Activated T-cell treated with anti-CD3 and anti-CD28 coated beads, Interleukin-2, amount 50 U/mL, for 48 hours (primary cell): ENCODE measurements around the gene IFNB1.

Source experiments
- DNase-seq, 2 experiments: peaks; one replicate each; pipeline ENCODE4 v3.0.0-alpha.2; 2020

IFNB1 gene

DNA sequence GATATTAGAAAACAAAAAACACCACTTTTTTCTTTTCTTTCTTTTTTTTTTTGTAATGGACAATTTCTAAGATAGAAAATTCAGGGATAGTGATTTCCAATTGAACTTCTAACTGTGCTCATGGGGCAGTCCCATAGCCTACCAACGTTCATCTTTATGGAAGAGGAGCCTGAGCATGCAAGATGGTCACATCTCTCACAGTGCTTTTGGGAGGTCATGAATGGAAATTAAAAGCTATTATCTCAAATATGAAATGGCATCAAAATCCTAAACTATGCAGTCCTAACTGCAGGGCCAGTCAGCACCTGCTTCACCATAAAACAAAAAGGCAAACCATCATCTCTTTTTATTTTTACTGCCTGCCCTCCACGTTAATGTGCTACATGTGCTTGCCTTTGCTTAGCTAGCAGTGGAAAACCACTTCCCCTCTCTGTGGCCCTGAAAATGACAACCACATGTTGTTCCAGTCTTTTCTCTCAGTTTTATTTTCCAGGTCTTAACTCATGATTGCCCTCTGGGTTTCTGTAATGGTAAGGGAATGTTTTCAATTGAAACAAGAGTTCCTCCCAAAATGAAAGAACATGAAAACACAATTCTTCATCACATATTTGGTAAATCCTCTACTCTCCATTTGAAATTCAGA lies 16.7 kb downstream of the IFNB1 start:
- DNase-seq = no peak

DNA sequence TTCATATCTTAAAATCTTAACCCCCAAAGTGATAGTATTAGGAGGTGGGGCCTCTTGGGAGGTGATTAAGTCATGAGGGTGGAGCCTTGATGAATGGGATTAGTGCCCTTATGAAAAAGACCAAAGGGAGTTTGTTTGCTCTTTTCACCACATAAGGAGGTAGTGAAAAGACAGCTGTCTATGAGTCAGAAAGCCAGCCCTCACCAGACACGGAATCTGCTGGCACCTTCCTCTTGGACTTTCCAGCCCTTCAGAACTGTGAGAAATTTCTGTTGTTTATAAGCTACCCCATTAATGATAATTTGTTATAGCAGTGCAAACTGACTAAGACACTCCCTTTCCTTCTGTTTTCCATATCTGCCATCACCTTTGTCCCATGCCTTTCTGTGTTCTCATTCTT lies 20.8 kb downstream of the IFNB1 start:
- no peak for DNase-seq

DNA sequence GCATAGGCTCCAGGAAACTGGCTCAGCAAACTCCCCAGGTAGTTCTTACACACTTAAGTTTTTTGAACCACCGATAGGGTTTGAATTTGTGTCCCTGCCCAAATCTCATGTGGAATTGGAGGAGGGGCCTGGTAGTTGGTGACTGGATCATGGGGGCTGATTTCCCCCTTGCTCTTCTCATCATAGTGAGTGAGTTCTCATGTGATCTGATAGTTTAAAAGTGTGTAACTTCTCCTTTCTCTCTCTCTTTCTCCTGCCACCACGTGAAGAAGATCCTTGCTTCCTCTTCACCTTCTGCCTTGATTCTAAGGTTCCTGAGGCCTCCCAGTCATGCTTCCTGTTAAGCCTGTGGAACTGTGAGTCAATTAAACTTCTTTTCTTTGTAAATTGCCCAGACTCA lies 23.9 kb downstream of the IFNB1 start:
- no peak for DNase-seq

DNA sequence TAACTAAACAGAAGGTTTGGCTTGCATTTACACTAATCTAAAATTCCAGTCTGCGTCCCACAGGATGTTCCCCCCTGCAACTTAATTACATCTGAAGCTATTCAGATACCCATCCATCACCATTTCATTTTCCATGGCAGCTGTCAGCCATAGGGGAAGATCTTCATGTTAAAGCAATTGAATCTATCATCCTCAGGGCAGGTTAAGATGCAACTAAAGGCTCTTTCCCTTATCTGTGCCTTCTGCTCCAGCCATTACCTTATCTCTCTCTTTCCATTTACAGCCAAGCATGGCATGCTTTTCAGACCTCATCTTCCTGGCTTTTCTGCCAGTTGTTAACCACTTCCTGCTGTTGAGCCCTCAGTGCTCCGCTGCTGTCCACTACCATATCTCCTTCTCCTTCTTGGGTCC lies 30.5 kb downstream of the IFNB1 start:
- DNase-seq = no peak

DNA sequence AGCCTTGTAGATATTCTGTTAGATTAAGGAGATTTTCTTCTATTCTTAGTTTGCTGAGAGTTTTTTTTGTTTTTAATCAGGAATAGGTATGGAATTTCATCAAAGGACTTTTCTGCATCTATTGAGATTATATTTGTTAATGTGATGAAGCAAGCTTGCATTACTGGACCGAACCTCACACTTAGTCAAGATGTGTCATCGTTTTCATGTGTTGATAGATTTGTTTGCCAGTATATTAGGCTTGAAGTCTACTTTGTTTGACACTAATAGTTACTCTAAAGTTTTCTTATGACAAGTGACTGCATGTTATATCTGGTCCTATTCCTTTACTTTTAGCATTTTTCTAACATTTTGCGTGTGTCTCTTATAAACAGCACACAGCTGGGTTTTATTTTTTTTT lies 33.9 kb downstream of the IFNB1 start:
- DNase-seq = no peak

DNA sequence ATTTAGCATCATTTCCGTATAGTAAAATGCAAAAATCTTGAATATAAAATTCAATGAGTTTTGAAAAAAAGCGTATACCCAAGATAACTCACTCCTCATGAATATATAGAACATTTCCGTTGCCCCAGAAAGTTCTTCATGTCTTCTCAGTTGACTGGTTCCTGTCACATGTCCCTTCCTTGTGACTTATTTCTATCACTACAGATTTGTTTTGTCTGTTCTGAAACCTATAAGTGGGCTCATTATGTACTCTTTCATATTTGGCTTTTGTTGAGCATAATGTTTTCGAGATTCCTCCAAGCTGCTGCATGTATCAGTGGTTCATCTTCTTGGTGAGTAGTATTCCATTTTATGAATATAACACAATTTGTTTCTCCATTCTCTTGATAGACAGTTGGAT lies 35.3 kb downstream of the IFNB1 start:
- no peak for DNase-seq

DNA sequence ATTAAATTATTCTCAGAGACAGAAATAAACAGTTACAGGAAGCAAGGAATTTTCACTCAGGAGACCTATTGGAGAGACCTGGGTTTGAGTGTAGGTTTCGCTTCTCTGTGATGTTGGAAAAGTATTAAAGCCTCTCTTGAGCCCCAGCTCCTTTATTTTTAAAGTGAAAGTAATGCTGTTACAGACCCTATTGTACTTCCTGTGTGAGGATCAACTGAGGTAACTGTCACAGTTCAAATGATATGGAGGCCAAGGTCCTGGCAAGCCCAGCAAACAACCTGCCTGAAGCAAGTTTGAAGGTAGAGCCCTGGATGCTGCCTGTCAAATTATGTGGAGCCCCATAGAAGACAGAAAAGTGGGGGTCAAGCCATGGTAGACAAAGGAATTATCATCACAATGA lies 38.4 kb downstream of the IFNB1 start:
- DNase-seq = no peak

DNA sequence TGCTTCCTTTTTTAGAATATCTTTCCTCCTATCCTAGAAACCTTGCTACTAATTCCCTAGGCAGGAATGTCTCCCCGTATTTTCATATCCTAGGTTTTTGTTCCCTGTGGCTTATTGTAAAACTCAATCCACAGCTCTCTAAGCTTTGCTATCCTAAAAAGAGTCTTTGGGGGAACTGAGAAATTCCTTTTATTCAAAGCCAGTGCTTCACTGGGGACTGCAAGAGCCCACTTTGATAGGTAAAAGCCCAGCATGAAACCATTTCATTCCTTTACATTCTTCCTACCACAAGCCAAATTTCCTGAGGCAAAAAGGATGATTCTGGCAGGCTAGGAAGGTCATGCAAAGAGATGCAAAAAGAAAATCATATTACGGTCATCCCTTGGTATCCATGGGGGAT lies 40.5 kb downstream of the IFNB1 start:
- DNase-seq = no peak

DNA sequence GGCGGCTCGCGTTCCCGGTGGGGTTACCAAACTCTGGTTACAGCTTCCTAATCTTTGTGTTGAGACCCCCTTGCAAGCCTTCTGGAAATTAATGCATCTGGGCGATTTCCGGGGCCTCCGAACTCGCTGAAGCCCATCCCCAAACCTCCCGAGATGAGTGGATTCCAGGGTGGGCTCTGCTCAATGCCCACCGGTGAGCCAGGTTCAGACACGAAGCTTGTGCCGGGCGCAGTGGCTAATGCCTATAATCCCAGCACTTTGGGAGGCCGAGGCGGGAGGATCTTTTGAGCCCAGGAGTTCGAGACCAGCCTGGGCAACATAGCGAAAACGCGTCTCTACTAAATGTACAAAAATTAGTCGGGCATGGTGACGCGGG lies 45.9 kb downstream of the IFNB1 start:
- no peak for DNase-seq

DNA sequence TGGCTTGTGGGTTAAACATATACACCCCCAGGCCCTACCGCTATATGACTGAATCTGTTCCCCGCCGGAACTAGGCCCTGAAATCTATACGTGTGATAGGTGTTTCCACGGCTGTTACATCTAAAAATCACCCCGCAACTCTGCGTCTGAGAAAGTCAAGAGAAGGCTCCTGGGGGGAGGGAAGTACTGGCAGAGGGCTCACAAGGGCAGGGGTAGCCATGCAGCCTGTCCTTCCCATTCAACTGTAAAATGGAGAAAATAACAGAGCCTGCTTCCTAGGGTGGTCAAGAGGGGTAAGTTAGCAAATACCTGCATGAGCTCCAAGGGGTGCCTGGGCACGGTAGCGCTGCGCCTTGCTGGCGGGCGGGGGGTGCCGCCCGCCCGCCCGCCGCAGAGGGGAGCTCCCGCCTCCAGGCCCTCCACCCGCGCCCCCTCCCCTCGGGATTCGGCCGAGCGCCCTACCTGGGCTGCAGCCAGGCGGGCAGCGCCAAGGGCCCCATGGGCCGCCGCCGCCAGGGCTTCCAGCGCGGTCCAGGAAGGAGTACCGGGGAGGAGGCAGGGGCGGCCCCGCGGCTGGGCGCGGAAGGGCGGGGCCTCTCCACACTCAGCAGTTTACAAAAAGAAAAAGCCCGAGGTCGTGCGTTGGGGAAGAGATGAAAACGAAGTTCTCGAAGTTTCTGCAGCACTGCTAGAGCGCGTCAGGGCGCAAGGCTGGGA lies 46.5 kb downstream of the IFNB1 start, which contains the start of gene HACD4:
TSS of gene HACD4 (minus strand) at position 550 of the 717 bp plus-strand sequence. CDS start at position 500, 50 bp downstream.
- DNase-seq = peak; percentile 69 to 77

DNA sequence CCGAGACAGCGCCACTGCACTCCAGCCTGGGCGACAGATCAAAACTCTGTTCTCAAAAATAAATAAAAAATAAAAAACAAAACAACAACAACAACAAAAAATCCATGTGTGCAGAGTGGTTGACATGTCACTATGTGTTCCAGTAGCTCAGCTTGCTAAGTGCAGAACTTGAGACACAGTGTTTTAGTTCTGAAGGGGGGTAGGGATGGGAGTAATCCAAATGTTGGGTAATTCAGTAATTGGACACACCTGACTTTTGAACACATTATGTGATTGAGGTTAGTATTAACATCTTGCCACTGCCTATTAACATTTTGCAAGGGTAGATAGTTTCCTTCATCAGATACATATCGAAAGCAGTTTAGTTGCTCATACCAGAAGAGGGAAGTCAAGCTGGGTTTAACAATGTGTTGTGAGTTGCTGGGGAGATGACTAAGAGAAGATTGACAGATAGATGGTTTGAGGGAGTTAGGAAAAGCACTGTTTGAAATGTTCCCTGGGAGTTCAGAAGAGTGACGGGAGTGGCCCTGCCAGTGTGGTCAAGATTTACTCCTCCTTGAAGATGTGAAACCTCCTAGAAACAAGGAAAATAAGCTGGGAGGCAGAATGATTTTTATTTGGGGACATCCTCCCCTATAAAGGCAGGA lies 47.2 kb downstream of the IFNB1 start:
- DNase-seq = peak in 1 of 2 experiments; percentile 56

DNA sequence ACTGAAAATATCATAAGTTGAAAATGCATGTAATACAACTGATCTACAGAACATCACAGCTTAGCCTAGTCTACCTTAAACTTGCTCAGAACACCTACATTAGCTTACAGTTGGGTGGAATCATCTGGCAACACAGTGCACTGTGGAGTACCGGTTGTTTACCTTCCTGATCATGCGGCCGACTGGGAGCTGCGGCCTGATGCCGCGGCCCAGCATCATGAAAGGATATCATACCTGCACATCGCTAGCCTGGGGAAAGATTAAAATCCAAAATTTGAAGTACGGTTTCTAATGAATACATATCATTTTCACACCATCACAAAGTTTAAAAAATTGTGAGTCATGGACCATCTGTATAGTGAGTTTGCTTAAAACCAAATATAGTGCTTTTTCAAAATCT lies 48.1 kb downstream of the IFNB1 start:
- no peak for DNase-seq

DNA sequence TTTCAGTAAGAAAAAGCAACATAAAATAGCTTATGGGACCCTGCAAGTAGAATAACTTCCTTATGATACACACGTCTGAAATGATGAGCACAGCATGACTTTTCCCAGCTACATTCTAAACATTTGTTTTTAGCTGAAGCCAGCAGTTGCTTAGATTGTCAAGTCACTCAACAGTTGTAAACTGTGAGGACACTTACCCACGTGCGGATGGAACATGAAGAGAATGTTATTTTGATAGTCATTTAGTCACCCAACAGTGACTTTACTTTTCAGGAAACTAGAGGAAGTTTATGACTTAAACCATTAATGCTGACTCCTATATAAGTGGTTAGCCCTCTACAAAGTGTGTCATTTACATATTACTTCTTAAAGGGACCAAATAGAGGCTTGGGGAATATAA lies 49.3 kb downstream of the IFNB1 start:
- DNase-seq = no peak

DNA sequence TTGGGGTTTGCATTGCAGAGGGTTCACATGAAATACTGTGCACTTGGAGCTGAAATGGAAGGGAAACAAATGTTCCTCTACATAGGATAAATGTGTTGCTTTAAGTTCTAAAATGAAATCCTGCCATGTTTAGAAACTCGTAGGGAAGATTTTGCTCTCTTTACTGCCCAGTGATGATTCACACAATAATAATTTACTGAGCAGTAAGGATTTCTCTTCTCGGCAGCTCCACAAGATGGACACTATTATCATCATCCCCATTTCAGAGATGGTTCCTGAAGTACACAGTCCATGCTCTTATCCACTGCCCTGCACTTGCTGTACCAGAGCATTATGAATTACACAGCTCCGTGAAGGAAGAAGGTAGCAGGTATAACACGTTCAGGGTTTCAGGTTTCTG lies 50.4 kb downstream of the IFNB1 start:
- DNase-seq = no peak
